HEK293T (cell line): ENCODE measurements around the gene ENTPD1.
"Not testable (repeated sequence)": the region's sequence is repeated elsewhere in the genome, so short reads cannot be mapped to it uniquely, and the experiment has no call there.

Experiments
- CTCF ChIA-PET: fragments of 350-600 bp; formaldehyde crosslinking; extraction: SDS; loops from one replicate; lab custom pipeline; 2021; ENCODE audit warnings: antibody characterized with exemption, inconsistent platforms; lab: Yijun Ruan, JAX
- POLR2A ChIA-PET: fragments of 350-600 bp; formaldehyde crosslinking; extraction: SDS; loops from one replicate; lab custom pipeline; 2020; ENCODE audit warnings: antibody characterized with exemption, inconsistent platforms; lab: Yijun Ruan, JAX
- DNase-seq: peaks from one replicate; pipeline ENCODE4 v3.0.0; 2012; ENCODE audit warnings: mixed read lengths; ENCODE audit errors: extremely low spot score
- BHLHE40 ChIP-seq: fragments of 450-650 bp; IDR thresholded peaks from 2 replicates; pipeline ENCODE4 v1.6.1; 2016; ENCODE audit warnings: mild to moderate bottlenecking, moderate library complexity, borderline replicate concordance
- CTBP1 ChIP-seq: fragments of 450-650 bp; IDR thresholded peaks from 2 replicates; pipeline ENCODE4 v1.6.1; 2016; ENCODE audit warnings: borderline replicate concordance
- FOXM1 ChIP-seq: fragments of 450-650 bp; IDR thresholded peaks from 2 replicates; pipeline ENCODE4 v1.6.1; 2017; ENCODE audit warnings: mild to moderate bottlenecking, borderline replicate concordance
- NFRKB ChIP-seq: fragments of 450-650 bp; IDR thresholded peaks from 2 replicates; pipeline ENCODE4 v1.6.1; 2016; ENCODE audit warnings: mild to moderate bottlenecking, moderate library complexity

The ENTPD1 gene

GRCh38 chr10:95909561-95909960, 153.6 kb downstream of the ENTPD1 start:
- ChIA-PET CTCF (no interaction called here), POLR2A (no interaction called here)
- no peak for DNase-seq
- TF ChIP-seq NFRKB (no peak), BHLHE40 (no peak), FOXM1 (no peak), CTBP1 (no peak)

GRCh38 chr10:95916039-95916438, 160.1 kb downstream of the ENTPD1 start:
- DNase-seq, POLR2A ChIA-PET, CTCF ChIA-PET: not testable (repeated sequence)
